ENCODE results near the gene POLDIP2. TPM values are rescaled to one million over a fixed set of nuclear protein-coding genes. Genes with fewer than 3 reads are reported as not detected.

Gene POLDIP2
- total and polyA plus RNA-seq, 2 of the 13 experiments (the other 11 are each of a cell fraction or from before 2014, with no cell fraction given) = 85.9 to 114 TPM

- TF ChIP-seq NONO (IDR thresholded peaks at IDR 0.05) (no peak), NONO (CRISPR knock-in tag; conservative IDR thresholded peaks at IDR 0.05) (0 out of 2 replicates have a peak, but pooled peaks have one; percentile 44), NFIB (CRISPR knock-in tag; IDR thresholded peaks at IDR 0.05; ENCODE audit: borderline replicate concordance) (no peak)
- TF ChIP-seq, protein P1, sequence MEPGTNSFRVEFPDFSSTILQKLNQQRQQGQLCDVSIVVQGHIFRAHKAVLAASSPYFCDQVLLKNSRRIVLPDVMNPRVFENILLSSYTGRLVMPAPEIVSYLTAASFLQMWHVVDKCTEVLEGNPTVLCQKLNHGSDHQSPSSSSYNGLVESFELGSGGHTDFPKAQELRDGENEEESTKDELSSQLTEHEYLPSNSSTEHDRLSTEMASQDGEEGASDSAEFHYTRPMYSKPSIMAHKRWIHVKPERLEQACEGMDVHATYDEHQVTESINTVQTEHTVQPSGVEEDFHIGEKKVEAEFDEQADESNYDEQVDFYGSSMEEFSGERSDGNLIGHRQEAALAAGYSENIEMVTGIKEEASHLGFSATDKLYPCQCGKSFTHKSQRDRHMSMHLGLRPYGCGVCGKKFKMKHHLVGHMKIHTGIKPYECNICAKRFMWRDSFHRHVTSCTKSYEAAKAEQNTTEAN (CRISPR knock-in tag; conservative IDR thresholded peaks at IDR 0.05) = 0 out of 2 replicates have a peak, but pooled peaks have one; percentile 21
Observed at GRCh38 chr17:28346746-28347246, 10.5 kb downstream of the POLDIP2 start (continued).

GRCh38 chr17:28346199-28346580 lies 11.1 kb downstream of the POLDIP2 start:
- DNase-seq (ENCODE audit: low spot score) = no peak
- WGBS (ENCODE audit: low lambda C conversion rate) = 98% methylated on average over 2 of the region's 2 CpGs
- no peak for FAIRE-seq
- no TSS peak for BruUV-seq (replicated peaks)
- ChIA-PET CTCF (ENCODE audit: low intra/inter-chr PET ratio, low total read pairs) (interaction anchor here (1.2 kb wide), 1 partner anchor 70 kb away, joined by 4 read pairs; no protein-coding TSS in a partner anchor), POLR2A (interaction anchor here (0.9 to 5.7 kb wide), 8 partner anchors 11 to 142 kb away, joined by 3 to 68 read pairs (median 14); partner anchors contain the start of genes IFT20, POLDIP2, SLC46A1 and TMEM97)
- peaks cover 26% of the 10 kb centered on the region for H3K4me1 ChIP-seq (ENCODE audit: insufficient read depth, low read length)
- no peaks in the 10 kb centered on the region for H3K79me2 ChIP-seq (ENCODE audit: insufficient read depth, low read length)
- peaks cover 31 to 74% of the 10 kb centered on the region in 2 experiments for H3K36me3 ChIP-seq (replicated peaks in 1 of 2; ENCODE audit: control insufficient read depth in 1 of 2, insufficient read depth in 2 of 2, low read length in 2 of 2)
- peak overlapping the region; percentile 43 for H3K27ac ChIP-seq (ENCODE audit: extremely low read length, insufficient read depth, low read length)
- no peaks in the 10 kb centered on the region for H4K20me1 ChIP-seq (ENCODE audit: insufficient read depth, low read length)
- ATAC-seq = no peak
- no peaks in the 10 kb centered on the region for H3K9me3 ChIP-seq (ENCODE audit: low read length)
- 0 out of 2 replicates have a peak overlapping the region, but pooled peaks have one; percentile 9 for H3K9ac ChIP-seq (ENCODE audit: insufficient read depth, low read depth, low read length)
- in situ Hi-C loops (cut with HindIII; ENCODE audit: extremely low pct_ligation_motif_present, low pct_unique_long_range_greater_than_20kb) = no loop called here
- H3K27me3 ChIP-seq (ENCODE audit: control insufficient read depth in 1 of 2, insufficient read depth in 2 of 2, low read length in 2 of 2) = no peaks in the 10 kb centered on the region
- TF ChIP-seq KMT2A (CRISPR knock-in tag; IDR thresholded peaks at IDR 0.05) (0 out of 2 replicates have a peak, but pooled peaks have one; percentile 8), HMG20B (CRISPR knock-in tag; conservative IDR thresholded peaks at IDR 0.05) (no peak)
- TF ChIP-seq, protein P2, sequence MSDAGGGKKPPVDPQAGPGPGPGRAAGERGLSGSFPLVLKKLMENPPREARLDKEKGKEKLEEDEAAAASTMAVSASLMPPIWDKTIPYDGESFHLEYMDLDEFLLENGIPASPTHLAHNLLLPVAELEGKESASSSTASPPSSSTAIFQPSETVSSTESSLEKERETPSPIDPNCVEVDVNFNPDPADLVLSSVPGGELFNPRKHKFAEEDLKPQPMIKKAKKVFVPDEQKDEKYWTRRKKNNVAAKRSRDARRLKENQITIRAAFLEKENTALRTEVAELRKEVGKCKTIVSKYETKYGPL (CRISPR knock-in tag; IDR thresholded peaks at IDR 0.05) = no peak
- TF ChIP-seq, protein P3, sequence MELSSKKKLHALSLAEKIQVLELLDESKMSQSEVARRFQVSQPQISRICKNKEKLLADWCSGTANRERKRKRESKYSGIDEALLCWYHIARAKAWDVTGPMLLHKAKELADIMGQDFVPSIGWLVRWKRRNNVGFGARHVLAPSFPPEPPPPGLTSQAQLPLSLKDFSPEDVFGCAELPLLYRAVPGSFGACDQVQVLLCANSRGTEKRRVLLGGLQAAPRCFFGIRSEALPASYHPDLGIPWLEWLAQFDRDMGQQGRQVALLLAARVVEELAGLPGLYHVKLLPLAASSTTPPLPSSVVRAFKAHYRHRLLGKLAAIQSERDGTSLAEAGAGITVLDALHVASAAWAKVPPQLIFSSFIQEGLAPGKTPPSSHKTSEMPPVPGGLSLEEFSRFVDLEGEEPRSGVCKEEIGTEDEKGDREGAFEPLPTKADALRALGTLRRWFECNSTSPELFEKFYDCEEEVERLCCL (CRISPR knock-in tag; IDR thresholded peaks at IDR 0.05; ENCODE audit: borderline replicate concordance) = no peak
- TF ChIP-seq, protein P4, sequence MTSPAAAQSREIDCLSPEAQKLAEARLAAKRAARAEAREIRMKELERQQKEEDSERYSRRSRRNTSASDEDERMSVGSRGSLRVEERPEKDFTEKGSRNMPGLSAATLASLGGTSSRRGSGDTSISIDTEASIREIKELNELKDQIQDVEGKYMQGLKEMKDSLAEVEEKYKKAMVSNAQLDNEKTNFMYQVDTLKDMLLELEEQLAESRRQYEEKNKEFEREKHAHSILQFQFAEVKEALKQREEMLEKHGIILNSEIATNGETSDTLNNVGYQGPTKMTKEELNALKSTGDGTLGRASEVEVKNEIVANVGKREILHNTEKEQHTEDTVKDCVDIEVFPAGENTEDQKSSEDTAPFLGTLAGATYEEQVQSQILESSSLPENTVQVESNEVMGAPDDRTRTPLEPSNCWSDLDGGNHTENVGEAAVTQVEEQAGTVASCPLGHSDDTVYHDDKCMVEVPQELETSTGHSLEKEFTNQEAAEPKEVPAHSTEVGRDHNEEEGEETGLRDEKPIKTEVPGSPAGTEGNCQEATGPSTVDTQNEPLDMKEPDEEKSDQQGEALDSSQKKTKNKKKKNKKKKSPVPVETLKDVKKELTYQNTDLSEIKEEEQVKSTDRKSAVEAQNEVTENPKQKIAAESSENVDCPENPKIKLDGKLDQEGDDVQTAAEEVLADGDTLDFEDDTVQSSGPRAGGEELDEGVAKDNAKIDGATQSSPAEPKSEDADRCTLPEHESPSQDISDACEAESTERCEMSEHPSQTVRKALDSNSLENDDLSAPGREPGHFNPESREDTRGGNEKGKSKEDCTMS (CRISPR knock-in tag; conservative IDR thresholded peaks at IDR 0.05) = no peak
- H2AFZ ChIP-seq (ENCODE audit: low read length) = no peak overlapping the region
- H3K4me2 ChIP-seq (ENCODE audit: low read depth, low read length) = peak overlapping the region; percentile 21; the same call in 1 of the 2 replicates
- intact Hi-C loops (cut with micrococcal nuclease; ENCODE audit: unreplicated experiment) = loop anchor here (5.0 kb wide), 1 partner anchor 114 kb away; no protein-coding TSS in a partner anchor
- no peak overlapping the region for H3K4me3 ChIP-seq (replicated peaks in 1 of 3; ENCODE audit: insufficient read depth in 1 of 3, low read depth in 2 of 3, low read length in 3 of 3)
